NCI-H526 treated with DMSO at 0.1 percent for 48 hours (cell line): ENCODE results near the gene CYLD.

ENCODE experiments used
- DNase-seq: peaks from one replicate; lab custom pipeline; 2025; lab: John Stamatoyannopoulos, UW

CYLD gene

DNA sequence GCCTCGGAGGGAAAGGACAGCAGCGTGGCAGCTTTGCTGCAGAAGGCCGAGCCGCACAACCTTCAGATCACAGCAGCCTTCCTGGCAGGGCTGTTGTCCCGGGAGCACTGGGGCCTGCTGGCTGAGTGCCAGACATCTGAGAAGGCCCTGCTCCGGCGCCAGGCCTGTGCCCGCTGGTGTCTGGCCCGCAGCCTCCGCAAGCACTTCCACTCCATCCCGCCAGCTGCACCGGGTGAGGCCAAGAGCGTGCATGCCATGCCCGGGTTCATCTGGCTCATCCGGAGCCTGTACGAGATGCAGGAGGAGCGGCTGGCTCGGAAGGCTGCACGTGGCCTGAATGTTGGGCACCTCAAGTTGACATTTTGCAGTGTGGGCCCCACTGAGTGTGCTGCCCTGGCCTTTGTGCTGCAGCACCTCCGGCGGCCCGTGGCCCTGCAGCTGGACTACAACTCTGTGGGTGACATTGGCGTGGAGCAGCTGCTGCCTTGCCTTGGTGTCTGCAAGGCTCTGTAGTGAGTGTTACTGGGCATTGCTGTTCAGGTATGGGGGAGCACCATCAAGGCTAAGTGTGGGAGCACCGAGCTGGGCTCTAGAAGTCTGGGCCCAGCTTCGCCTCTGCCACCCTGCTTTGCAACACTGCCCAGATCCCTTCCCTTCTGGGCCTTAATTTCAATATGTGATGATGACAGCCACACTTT is 29.9 kb upstream of the CYLD start:
- no peak for DNase-seq

DNA sequence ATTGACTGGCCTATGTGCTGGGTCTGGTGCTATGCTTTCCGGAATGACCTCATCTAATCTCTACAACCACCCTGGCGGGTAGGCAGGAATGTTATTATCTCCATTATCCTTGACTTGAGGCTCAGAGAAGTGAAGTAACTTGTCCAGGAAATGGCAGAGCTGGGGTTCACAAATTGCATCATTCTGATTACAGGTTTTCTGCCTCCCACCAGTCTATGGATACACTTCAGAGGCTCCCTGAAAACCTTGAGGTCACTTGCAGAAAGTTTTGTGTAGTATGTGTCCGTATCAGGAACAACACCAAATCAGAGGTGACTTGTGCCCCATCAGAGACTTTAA is 29.4 kb upstream of the CYLD start:
- DNase-seq, result no peak

DNA sequence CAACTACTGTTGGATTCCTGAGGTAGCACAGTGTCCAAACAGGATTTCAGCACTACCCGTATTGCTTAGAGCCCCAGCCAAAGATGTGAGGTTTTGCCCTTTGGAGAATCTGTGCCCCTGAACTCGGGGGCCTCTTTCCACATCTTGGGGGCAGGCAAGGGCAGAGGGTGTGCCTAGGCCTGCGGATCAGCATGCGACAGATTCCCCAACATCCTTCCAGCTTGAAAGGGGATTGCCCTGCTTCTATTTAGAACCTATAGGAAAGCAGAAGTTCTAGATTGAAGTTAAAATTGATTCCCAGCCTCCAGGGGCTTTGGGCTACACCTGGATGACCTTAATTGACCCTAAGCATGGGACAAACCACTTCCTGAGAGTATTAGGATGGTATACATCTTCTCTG is 28.9 kb upstream of the CYLD start:
- no peak for DNase-seq

DNA sequence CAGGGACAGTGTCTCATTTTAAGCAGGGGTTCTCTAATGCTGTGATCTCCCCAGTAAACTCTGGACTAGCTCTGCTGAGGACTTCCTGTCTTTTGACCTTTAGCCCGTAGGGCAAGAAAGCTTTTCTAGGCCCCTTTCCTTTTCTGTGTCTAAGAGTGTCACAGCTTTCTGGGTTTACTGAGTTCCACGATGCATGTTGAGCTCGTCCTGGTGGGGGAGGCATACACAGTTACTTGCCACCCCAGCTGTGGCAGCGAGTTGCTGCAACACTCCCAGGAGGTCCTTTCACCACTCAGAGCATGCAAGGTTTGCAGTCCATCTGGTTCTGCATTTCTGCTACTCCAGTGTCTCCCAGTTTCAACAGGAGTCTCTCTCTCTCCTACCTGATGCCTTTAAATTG is 24.8 kb upstream of the CYLD start:
- DNase-seq, result no peak

DNA sequence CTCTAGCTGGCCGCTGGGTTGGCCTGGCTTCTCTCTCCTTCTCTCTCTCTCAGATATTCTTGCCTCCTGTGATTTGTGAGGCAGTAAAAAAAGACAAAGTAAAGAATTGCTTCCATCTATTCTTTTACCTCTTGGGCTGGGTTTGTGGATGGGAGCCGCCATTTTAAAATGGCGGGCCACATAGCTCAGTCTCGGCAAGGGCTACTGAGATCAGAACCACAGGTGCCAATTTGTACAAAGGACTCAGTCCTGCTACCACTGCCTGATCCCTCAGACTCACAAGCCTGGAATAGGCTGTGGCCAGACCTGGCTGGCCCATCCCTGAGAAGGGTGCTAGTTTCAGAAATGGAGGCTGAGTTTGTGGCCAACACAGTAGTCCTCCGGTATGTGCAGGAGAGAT is 24.4 kb upstream of the CYLD start:
- DNase-seq, result no peak

DNA sequence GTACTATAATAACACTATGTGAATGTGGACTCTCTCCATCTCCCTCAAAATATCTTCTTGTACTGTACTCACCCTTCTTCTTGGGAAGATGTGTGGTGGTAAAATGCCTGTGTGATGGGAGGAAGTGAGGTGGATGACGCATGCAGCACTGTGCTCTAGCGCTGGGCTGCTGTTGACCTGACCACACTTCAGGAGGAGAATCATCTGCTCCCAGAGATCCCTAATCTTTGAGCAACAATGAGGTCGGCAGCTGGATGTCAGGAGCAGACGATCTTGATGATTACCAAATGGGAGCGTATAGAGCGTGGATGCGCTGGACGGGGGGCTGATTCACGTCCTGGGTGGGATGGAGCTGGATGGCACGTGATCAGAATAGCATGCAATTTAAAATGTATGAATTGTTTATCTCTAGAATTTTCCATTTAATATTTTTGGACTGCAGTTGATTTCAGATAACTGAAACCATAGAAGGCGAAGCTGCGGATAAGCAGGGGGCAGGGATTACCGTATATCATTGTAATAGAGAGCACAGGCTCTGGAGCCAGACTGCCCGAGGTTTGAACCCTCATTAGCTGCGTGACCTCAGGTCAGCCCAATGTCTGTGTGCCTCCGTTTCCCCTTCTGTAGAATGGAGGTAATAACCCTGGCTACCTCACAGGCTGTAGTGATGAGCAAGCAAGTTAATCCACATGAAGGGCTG is 23.7 kb upstream of the CYLD start:
- DNase-seq, result no peak

DNA sequence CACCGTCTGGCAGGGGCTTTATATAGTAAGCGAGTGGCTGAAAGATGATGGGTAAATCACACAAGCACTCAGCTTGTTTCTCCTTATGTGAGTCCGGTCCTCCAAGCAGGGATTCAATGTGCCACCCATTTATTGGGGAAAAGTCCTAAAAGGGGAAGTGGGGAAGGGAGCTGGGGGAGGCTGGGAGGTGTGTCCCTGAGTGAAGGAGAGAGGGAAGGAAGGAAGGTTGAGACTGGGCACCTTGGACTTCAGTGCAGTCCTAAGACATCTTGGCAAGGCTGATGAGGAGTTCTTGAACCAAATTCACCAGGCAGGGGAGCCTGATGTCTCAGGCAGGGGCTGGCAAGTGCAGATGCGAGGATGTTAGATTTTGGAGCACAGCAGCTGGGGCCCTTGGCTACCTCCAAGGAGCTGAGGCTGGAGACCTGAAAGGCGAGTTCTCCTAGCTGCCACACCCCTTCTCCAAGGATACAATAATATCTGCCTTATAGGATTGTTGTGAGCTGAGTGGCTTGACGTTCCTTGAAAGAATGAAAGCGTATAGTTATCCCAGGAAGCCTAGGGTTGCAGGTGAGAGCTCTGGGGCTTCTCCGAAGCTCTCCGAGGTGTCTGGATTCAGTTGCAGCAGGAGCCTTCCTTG is 23.0 kb upstream of the CYLD start:
- DNase-seq, result no peak

DNA sequence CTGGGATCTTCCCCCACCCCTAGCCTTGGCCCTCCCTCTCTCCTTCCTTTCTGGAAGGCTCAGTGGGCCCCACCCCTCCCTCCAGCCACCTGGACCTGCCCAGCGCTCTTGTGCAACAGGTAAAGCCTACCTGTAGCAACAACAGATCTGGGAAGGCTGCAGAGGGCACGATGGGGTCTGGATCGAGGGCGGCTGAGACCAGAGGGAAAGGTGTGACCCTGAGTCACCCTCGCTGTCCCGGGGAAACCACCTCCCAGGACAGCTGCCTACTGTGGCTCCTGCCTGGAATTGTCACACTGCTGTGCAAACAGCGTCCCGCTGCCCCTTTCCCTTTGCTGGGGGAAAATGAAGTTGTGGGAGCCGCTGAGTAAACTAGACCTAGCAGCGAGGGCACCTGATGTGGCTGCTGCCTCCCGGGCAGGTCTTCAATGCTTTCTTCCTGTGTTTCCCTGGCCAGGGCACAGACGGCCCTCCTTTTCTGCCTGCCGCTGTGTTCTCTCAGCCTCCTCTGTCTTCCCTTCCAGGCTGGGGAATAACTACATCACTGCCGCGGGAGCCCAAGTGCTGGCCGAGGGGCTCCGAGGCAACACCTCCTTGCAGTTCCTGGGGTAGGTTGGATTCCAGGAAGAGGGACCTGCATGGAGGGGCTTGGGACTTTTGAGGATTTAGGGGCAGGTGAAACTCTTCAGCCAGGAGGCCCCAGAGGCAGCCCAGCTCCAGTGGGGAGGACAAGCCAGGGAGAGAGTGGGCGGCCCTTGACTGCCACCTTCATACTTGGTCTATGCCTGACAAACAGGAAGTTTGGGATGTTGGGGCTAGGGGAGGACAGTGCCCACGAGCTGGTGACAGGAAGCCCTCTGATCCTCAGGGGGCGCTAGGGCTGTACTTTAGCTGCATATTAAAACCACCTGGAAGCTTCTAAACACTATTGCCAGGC is 22.2 kb upstream of the CYLD start:
- no peak for DNase-seq

DNA sequence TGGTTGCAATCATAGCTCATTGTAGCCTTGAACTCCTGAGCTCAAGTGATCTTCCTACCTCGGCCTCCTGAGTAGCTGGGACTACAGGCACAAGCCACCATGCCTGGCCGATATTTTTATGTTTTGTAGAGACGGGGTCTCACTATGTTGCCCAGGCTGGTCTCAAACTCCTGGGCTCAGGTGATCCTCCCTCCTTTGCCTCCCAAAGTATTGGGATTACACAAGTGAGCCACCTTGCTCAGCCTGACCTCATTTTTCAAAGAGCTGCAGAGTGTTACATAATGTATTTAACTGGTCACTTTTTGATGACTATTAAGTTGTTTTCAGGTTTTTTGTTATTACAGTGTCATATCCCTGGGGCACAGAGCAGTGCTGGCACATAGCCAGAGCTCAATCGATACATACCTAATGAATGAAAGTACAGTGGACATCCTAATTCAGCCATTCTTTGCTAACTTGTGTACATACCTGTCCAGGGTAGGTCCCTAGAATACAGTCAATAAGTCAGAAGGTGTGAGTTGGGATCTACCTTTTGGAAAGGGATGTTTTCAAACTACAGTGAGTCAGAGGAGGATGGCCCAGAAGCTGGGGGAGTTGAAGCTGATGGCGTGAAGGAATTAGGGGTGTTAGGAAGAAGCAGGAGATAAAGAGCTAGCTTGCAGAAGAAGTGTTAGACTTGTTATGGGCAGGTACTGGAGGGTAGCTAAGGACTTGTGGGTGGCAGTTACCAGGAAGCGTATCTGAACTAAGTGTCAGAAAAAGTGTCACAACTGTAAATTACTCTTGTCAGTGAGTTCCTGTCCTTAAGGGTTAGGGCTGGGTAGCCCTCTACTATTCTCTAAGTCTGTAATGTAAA is 20.1 kb upstream of the CYLD start:
- no peak for DNase-seq

DNA sequence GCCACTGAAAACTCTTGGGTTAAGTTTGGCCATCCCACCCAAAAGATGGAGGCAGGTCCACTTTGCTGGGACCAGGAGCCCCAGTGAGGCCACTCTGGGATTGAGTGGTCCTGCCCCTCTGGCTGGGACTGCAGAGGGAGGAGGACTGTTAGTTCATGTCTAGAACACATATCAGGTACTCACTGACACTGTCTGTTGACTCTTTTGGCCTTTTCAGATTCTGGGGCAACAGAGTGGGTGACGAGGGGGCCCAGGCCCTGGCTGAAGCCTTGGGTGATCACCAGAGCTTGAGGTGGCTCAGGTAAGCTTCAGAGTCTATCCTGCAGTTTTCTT is 19.5 kb upstream of the CYLD start:
- no peak for DNase-seq

DNA sequence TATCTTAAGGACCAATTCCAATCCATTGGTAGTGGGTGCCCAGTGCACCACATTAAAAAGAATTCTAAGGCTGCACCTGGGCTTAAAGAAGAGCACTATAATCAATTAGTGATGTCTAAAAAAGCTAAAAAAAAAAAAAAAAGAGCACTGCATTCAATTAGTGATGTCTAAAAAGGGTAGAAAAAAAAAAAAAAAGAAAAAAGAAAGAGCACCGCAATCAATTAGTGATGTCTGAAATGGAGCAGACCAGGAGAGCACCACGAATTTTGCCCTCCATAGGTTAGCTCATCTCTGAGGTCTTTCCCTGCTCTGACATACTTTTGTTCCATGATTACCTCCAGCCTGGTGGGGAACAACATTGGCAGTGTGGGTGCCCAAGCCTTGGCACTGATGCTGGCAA is 18.9 kb upstream of the CYLD start:
- no peak for DNase-seq

DNA sequence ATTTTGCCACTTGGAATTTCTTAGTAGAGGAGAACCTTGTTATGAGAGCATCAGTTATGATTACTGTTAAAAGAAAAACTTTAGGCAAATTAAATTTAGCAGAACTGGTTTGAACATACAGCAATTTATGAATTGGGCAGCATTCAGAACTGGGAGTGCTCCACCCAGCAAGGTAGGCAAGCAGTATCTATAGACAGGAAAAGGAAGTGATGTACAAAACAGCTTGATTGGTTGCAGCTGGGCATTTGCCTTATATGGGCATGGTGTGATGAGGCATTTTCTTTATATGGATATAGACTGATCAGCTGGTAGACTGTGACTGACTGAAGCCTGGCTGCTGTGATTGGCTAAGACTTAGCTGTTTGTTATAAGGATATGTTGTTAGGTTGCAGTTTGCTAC is 17.6 kb upstream of the CYLD start:
- DNase-seq, result no peak

DNA sequence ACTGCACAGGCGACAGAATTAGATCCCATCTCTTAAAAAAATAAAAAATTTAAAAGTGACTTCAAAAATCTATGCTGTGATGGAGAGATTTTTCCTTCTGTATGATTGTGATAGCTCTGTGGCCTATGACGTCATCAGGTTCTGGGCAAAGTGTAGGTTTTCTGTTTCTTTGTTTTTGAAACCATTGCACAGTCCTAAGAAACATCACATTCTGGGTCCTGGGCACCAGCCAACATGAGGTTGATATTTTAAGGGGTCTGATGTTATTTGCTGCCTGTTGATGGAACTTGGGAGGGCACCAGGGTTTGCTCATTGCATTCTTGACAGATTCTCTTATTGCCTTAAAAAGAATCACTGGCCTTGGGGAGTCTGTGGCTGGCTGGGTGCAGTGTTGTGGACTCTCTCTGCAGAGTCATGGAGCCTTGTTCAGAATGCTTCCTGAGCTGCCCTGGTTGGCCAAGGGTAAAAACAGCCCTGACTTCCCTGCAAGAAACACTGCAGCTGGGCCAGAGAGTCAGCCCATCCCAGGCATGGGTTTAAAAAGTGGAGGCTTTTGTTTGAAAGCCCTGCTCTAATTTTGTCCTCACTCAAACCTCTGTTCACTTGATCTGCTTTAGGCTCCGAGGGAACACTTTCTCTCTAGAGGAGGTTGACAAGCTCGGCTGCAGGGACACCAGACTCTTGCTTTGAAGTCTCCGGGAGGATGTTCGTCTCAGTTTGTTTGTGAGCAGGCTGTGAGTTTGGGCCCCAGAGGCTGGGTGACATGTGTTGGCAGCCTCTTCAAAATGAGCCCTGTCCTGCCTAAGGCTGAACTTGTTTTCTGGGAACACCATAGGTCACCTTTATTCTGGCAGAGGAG is 10.5 kb upstream of the CYLD start:
- no peak for DNase-seq

DNA sequence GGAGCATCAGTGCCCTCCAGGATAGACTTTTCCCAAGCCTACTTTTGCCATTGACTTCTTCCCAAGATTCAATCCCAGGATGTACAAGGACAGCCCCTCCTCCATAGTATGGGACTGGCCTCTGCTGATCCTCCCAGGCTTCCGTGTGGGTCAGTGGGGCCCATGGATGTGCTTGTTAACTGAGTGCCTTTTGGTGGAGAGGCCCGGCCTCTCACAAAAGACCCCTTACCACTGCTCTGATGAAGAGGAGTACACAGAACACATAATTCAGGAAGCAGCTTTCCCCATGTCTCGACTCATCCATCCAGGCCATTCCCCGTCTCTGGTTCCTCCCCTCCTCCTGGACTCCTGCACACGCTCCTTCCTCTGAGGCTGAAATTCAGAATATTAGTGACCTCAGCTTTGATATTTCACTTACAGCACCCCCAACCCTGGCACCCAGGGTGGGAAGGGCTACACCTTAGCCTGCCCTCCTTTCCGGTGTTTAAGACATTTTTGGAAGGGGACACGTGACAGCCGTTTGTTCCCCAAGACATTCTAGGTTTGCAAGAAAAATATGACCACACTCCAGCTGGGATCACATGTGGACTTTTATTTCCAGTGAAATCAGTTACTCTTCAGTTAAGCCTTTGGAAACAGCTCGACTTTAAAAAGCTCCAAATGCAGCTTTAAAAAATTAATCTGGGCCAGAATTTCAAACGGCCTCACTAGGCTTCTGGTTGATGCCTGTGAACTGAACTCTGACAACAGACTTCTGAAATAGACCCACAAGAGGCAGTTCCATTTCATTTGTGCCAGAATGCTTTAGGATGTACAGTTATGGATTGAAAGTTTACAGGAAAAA is 9.7 kb upstream of the CYLD start:
- no peak for DNase-seq

DNA sequence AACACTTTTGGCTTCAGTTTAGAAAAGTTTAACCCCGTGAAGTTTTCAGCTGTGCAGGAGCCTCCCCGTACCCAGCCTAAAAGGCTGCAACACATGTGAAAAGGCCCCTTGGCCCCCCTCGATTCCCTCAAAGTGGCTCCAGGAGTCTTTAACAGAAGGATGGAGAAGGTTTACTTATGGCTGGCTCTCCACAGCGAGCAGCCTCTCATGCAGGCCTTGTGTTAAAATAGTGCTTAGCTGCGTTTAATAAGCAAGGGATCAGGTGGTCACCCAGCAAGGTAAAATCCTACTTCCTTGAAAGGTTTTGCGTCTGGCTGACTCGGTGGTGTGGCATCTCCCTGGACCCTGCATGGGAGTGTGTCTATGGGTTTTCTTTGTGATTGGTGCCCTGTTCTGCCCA is 8.4 kb upstream of the CYLD start:
- DNase-seq, result no peak

DNA sequence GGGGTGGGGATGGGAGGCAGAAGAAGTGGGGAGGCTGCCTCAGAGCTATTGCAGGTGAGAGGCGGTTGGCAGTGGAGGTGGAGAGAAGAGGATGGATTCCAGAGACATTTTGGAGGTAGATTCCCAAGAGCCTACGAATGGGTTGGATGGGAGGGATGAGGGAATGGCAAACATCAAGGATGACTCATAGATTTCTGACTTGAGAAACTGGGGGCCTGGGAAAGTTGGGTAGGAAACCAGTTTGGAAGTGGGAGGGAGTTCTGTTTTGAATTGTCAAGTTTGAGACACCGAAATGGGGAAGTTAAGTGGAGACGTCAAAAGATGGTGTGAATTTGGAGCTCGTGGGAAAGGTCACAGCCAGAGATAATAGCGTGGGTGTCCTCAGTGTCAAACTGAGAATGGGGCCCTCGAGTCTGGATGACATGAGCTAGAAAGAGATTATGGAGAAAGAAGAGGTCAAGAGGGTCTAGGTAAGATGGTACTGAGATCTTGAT is 6.2 kb upstream of the CYLD start:
- no peak for DNase-seq

DNA sequence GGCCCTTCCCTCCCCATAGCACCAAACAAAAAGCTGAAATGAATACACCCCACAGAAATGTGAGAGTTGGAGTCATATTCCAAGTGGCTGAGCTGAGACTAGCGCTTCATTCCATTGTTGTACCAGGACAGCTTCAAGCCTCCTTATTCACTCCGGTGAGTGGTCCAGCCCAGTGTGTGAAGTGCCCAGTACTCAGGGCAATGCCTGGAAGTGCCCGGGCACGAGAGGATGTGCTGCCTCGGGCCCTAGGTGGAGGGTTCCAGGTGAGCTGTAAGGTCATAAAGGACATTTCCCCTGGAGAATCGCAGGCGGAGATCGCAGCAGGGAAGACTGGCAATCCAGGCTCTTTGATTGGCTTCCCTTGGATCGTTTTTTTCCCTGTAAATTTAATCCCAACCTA is 5.4 kb upstream of the CYLD start:
- DNase-seq, result no peak

DNA sequence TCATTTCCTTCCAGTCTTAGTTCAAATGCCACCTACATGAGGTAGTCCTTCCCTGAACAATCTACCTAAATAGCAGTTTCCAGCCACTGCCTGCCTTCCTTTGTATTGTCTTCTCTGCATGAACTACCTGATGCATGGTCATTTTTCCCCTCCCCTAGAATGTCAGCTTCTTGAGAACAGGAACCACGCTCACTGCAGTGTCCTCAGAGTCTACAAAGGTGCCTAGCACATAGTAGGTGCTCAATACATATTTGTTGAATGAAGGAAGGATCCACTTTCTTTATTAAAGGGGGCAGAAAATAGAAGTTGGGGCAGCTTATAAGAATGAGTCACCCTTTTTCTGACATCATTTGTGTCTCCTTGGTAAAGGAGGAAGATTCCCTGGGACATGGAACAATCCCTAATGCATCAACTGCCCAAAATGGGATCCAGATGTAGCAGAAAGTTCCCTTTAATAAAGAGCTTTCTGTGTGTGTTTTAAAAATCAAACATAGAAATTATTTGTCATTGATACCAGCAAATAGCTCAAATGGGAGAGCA is 4.4 kb upstream of the CYLD start:
- no peak for DNase-seq

DNA sequence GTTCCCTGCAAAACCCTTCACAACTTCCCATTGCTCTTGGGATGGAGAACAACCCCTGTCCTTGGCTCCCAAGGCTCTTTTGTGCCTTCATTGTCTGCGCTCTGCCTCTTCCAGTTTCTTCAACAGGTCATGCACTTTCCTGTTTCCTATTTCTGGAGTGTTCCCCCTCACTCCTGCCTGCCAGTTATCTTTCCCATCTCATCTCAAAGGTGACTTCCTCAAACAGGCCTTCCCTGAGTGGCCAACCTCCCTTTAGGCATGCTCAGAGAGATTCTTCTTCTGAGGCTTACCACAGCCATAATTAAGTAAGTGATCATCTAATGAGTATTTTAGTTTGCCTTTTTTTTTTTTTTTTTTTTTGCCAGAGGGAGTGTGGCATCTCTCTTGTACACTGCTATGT is 2.9 kb upstream of the CYLD start:
- no peak for DNase-seq
